Neutrophil (primary cell): ENCODE results near the gene FYB1.

Experiments used
- H3K27ac ChIP-seq: fragments of 200-600 bp; sonication (generic); 2 replicates; pipeline ENCODE4 v1.5.1; 2016; ENCODE audit warnings: mild to moderate bottlenecking, moderate library complexity
- H3K27me3 ChIP-seq: fragments of 200-600 bp; sonication (generic); 2 replicates; pipeline ENCODE4 v1.6.0; 2016; ENCODE audit warnings: mild to moderate bottlenecking
- H3K36me3 ChIP-seq: fragments of 200-600 bp; sonication (generic); 2 replicates; pipeline ENCODE4 v1.5.1; 2017
- H3K4me1 ChIP-seq, 2 experiments: fragments of 200-600 bp in 1 of 2; sonication (generic) in 1 of 2; 1 replicate in 1 of 2; 2 replicates in 1 of 2; pipeline versions ENCODE4 v1.5.1 to v1.6.1; 2013 to 2016; ENCODE audit warnings: low read depth in 1 of 2, low read length in 1 of 2, mild to moderate bottlenecking in 1 of 2, moderate library complexity in 1 of 2; ENCODE audit not compliant: control insufficient read depth in 1 of 2, insufficient read depth in 1 of 2
- H3K4me3 ChIP-seq, 2 experiments: fragments of 200-600 bp in 1 of 2; sonication (generic) in 1 of 2; 1 replicate in 1 of 2; 2 replicates in 1 of 2; pipeline ENCODE4 v1.5.1; 2013 to 2016; ENCODE audit warnings: low read depth in 1 of 2, low read length in 1 of 2, mild to moderate bottlenecking in 1 of 2, moderate library complexity in 1 of 2
- H3K9me3 ChIP-seq: fragments of 200-600 bp; sonication (generic); 2 replicates; pipeline ENCODE4 v1.5.1; 2016
- CTCF ChIP-seq: fragments of 200-600 bp; sonication (generic); IDR thresholded peaks from 2 replicates; pipeline ENCODE4 v1.5.1; 2016; ENCODE audit warnings: antibody characterized with exemption

The FYB1 gene

DNA sequence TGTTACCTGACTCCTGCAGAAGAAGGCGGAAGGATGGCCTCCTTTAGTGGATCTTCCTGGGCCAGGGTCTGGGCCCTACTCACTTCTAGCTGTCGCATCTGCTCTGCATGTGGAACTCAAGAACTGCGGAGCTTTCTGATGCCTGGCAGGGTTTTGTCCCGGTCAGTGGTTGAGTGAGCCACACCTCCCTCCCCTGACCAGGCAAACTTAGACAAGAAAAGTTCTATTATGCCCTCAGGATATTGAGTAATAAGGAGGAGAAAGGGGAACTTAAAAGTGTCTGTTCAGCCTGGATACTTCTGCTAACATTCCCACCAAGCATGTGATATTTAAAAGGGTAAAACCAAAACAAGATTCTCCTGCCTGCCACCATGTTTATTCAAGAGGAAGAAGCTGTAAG, at the start of gene FYB1:
Gene FYB1, minus strand, starts transcription at position 127 of the 400 bp plus-strand sequence. CDS start 16,603 bp downstream, outside the sequence.
- Histone ChIP-seq H3K4me3 (peak within 1 kb of the TSS; percentile 75 to 80), H3K4me1 (peaks cover 90 to 96% of the 10 kb centered on the region in 2 experiments)

DNA sequence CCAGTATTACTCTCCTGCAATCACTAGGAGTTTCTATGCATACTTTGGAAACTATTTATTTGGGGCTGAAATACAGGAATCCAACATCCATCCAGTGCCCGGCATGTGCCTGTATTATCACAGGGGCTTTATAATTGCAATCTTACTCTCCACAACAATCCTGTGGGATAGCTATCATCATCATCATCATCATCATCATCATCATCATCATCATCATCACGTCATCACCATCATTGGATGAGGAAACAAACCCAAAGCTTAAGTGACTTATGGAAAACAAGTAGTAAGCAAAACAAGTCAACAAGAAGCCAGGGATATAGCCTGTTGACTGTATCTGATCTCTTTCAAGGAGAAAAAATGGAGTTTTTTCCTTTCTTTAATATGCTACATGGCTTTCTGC, 47.8 kb upstream of the FYB1 start:
- peak overlapping the region in 1 of 2 experiments; percentile 6 for H3K4me3 ChIP-seq
- no peaks in the 10 kb centered on the region for H3K36me3 ChIP-seq
- H3K27me3 ChIP-seq = no peaks in the 10 kb centered on the region
- peaks cover 90 to 97% of the 10 kb centered on the region in 2 experiments for H3K4me1 ChIP-seq
- peak overlapping the region; percentile 95 for H3K27ac ChIP-seq
- TF ChIP-seq CTCF = no peak
- H3K9me3 ChIP-seq = no peaks in the 10 kb centered on the region

More for the DNA sequence above, at the start of gene FYB1:
- H3K27ac ChIP-seq = peak within 1 kb of the TSS; percentile 97
- TF ChIP-seq CTCF = peak; percentile 34
- H3K9me3 ChIP-seq = no peaks in the 10 kb centered on the region
- H3K36me3 ChIP-seq = peaks cover 28% of the 10 kb centered on the region
- H3K27me3 ChIP-seq = no peaks in the 10 kb centered on the region

- H3K4me1 ChIP-seq = peaks cover 83 to 90% of the 10 kb centered on the region in 2 experiments
Observed at GRCh38 chr5:39266442-39266841, 47.1 kb upstream of the FYB1 start.

DNA sequence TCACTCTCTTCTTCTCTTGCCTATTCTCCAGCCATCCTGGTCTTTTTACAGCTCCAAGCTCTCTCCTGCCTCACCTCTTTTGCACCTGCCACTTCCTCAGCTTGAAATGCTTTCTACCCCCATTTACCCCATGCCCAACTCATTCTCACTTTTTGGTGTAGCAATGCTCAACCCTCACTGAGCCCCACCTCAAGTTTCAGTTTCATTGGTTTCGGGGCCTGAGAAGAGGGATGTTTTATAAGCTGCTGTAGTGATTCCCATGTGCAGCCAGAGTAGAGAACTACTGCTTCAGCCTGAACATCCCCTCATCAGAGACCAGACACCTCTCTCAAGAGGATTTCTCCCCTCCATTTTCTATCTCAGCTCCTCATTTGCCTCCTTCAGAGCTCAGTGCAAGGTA, 45.2 kb upstream of the FYB1 start:
- Histone ChIP-seq H3K27ac (peak overlapping the region; percentile 74), H3K27me3 (no peaks in the 10 kb centered on the region), H3K9me3 (no peaks in the 10 kb centered on the region), H3K36me3 (no peaks in the 10 kb centered on the region), H3K4me3 (no peak overlapping the region), H3K4me1 (peaks cover 63 to 70% of the 10 kb centered on the region in 2 experiments)
- TF ChIP-seq CTCF = no peak

More at GRCh38 chr5:39266442-39266841, 47.1 kb upstream of the FYB1 start:
- H3K27me3 ChIP-seq = no peaks in the 10 kb centered on the region
- H3K4me3 ChIP-seq = peak overlapping the region in 1 of 2 experiments; percentile 6
- peak overlapping the region; percentile 95 for H3K27ac ChIP-seq
- H3K9me3 ChIP-seq = no peaks in the 10 kb centered on the region
- no peak for TF ChIP-seq CTCF
- H3K36me3 ChIP-seq = no peaks in the 10 kb centered on the region

DNA sequence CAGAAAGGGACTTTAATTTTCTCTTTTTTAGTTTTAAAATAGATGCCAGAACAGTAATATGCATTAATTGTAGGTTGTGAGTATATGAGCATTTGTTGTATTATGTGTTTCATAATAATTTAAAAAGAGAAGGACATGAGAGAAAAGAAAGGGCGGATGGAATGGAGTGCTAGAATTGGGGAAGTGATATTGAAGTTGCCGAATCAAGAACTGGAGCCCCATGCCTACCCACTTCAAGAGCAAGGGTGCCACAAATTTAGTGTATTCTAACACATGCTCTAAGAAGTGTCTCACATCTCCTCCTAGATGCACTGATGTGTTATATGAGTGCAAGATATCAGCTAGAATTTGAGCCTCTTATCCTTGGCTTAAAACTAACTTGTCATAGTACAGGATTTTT, 43.6 kb upstream of the FYB1 start:
- H3K27me3 ChIP-seq = no peaks in the 10 kb centered on the region
- H3K9me3 ChIP-seq = no peaks in the 10 kb centered on the region
- H3K4me1 ChIP-seq = peaks cover 58 to 60% of the 10 kb centered on the region in 2 experiments
- peak overlapping the region; percentile 74 for H3K27ac ChIP-seq
- H3K36me3 ChIP-seq = no peaks in the 10 kb centered on the region
- no peak for TF ChIP-seq CTCF
- no peak overlapping the region for H3K4me3 ChIP-seq
